Measurements from ENCODE around the gene STOML1. TPM values are rescaled to one million over a fixed set of nuclear protein-coding genes. Genes with fewer than 3 reads are reported as not detected.
A peak's percentile ranks its signal among the peaks of the same experiment; 100 is the strongest.

The STOML1 gene
- total RNA-seq, 1 donor from 2014 or later = 26.8 TPM

DNA sequence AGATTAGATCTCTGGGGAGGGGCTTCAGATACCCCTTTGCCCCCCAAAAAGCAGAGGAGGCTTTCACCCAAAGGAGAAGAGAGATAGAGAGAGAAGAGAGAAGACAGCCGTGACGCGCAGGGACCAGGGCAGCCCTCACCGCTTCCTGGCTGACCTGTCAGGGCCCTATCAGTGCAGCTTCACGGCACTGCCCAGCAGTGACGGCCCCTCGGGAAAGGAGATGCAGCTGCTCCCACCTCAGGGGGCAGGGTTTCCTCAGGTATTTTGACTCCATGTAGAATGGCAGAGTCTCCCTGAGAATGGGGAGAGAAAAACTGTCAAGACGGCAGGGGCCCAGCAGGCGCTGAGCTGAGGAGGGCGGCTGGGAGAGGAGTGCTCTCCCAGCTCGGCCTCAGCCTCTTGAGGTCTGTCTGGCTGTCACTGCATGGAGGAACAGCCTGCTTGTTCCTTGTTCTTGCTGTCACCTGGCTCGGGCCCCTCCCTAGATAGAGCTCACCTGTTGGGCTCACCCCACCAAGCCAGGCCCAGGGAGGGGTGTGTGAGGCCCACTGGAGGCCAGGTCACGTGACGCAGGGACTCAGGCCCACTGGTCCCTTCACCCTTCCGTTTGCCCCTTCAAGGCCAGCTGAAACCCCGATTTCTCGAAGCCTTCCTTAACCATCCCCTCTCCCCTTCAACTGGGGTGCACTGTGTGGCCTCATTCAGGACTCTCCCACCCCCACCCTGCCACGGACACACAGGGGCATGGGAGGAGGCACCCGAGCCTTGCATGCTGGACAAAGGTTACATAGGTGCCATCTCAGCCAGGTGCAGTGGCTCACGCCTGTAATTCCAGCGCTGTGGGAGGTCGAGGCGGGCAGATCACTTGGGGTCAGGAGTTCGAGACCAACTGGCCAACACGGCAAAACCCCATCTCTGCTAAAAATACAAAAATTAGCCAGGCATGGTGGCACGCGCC lies 37.6 kb downstream of the STOML1 start:
- DNase-seq = no peak
- intact Hi-C loops (cut with DNase I) = no loop called here

DNA sequence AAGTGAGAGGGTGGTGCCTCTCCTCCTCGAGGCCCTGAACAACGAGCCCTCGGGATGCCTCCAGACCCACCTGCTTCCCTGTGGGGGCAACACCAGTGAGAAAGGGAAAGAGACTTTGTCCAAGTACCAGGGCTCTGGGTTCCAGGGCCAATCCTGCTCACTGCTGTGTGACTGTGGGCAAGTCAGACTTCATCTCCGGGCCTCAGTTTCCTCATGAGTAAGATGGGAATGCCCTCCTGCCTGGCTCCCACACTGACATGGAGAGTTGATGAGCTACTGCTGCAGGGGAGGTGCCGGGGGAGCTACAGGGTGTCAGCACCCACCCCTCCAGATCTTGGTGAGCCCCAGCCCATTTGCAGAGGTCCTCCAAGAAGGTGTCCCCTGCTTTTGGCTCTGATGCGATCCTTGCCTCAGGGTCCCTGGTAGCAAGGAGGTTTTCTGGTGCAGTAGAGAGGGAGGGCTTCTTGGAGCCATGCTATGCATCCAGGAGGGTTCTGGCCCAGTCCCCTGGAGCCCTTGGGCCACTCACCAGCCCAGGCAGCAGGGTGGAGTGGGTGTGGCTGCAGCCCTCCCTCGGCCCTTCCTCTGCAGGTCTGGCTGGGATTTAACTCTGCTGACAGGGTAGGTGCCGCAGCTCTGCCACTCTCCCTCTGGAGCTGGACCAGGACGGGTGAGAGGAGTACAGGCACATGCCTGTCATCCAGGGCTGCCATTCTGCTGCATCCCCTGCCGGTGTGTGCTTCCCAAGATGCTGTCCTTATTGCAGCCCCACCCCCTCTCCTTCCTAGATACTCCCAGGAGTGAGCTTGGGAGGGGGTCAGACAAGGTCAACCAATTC lies 39.0 kb downstream of the STOML1 start:
- no peak for ATAC-seq (ENCODE audit: poor library complexity)
- DNase-seq = peak; percentile 18
- intact Hi-C loops (cut with DNase I) = no loop called here

More for the DNA sequence above, 37.6 kb downstream of the STOML1 start:
- ATAC-seq (ENCODE audit: poor library complexity) = no peak

DNA sequence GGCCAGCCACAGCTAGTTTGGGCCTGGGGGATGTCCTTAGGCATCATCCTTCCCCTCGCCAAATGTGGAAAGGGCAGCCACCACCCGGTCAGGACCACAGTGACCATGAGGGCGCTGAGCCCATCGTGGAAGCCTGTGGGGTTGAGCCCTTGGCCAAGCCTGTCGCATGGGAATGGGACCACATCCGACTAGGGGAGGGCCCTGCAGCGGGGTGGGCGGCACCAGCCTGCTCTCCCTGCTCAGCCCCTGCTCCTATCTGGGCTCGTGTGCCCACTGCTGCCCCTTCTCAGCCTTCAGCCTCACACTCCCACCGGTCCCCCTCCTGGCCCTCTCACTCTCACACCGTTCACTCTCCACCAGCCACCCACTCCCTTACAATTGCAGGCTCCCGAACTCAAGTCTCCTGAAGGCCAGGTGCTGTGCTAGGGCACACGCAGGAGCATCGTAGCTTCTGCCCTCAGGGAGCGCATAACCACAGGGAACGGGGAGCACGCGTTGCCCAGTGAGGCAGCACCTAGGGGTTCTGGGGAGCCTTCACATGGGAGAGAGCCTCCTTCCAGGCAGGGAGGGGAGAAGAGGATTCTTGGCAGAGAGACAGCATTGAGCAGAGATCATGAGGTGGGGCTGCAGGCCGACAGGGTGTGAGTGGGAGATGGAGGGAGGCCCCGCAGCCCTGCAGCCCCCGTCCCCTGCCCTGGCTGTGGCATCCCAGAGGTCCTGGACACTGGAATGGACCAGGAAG lies 39.8 kb downstream of the STOML1 start:
- ATAC-seq (ENCODE audit: poor library complexity) = no peak
- intact Hi-C loops (cut with DNase I) = no loop called here
- DNase-seq = peak; percentile 40

DNA sequence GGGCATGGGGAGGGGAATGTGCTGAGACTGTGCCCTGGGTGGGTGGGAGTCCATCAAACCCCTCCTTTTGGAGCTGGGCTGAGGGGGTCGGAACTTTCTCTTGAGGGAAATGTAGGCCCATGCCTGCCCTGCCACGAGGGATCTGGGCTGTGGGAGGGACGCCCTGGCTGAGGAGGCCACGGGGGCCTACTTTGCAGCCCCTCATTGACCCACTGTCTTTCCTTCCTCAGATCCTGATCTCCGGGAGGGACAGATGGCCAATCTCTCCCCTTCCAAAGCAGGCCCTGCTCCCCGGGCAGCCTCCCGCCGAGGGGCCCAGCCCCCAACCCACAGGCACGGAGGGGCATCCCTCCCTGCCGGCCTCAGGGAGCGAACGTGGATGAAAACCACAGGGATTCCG lies 40.5 kb downstream of the STOML1 start:
- ATAC-seq (ENCODE audit: poor library complexity) (peak; percentile 1), DNase-seq (peak; percentile 10)
- intact Hi-C loops (cut with DNase I) = no loop called here

DNA sequence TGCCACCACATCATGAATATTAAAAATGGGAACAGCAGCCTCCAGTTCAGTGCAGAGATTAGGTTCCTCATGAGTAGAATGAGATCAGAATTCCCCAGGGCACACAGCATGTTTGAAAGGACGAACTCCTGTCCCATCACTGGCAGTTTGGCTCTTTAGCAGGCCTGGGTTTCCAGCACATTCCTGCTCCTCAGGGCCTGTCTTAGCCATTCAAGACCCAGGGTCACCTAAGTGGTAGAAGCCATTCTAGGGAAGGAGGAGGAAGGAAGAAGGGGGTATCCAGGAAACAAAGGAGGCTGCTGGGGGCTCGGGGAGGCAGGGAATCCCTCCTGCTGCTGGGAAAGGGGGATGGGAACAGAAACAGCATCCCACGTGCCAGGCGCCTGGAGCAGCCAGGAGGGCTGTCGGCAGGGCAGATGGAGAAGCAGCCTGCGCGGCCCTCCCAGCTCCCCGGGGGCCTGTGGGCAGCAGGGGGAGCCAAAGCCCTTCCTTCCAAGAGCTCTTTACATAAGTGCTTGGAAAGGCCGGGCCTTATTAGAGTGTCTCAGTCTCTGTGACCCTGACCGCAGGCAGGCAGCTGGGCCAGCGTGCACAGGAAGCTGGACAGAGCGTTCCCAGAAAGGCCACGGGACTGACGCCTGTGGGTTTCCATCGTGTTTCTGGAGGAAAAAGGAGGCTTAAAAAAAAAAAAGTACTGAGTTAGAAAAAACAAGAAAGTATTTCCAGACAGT lies 41.1 kb downstream of the STOML1 start:
- DNase-seq (peak; percentile 96), ATAC-seq (ENCODE audit: poor library complexity) (peak; percentile 95)
- intact Hi-C loops (cut with DNase I) = no loop called here

DNA sequence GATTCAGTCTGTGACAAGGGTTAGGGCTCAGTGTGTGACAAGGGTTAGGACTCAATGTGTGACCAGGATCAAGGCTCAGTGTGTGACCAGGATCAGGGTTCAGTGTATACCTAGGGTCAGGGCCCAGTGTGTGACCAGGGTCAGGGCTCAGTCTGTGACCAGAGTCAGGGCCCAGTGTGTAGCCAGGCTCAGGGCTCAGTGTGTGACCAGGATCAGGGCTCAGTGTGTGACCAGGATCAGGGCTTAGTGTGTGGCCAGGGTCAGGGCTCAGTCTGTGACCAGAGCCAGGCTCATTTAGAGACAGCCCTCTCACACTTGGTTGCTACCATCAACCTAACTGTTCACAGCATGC lies 41.6 kb downstream of the STOML1 start:
- DNase-seq = peak; percentile 42
- peak; percentile 3 for ATAC-seq (ENCODE audit: poor library complexity)
- intact Hi-C loops (cut with DNase I) = no loop called here

DNA sequence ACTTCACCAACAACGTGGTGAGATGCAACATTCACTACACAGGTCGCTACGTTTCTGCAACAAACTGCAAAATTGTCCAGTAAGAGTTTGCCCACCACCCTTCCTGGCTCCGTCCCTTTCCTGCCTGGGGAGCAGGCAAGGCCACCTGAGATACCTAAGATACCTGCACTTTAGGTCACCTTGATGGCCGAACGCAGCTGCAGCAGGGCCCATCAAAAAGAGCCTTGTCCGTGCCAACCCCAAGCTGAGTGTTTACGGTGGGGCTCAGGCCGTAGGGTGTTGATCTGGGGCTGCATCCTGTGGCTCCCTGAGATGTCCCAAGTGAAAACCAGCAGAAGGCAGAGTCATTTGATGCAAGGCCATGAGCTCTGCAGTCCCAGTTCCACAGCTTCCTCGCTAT lies 42.6 kb downstream of the STOML1 start:
- no peak for ATAC-seq (ENCODE audit: poor library complexity)
- DNase-seq = peak; percentile 32
- intact Hi-C loops (cut with DNase I) = no loop called here

DNA sequence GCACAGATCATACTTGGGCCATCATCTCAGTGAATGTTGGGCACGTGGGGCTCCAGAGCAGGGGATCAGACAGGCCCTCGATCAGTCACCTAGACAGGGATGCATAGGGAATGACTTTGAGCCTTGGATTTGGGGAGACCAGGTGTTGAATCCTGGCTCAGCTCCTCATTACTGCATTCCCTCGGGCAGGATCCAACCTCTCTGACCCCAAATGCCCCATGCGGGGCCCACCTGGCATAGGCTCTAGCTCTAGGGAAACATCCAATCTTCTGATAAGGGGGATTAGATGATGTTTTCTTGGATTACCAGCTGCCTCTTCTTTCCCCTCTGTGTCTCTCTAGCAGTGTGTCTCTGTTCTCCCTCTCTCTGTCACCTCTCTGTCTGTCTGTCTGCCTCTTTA lies 43.1 kb downstream of the STOML1 start:
- ATAC-seq (ENCODE audit: poor library complexity) = no peak
- DNase-seq = peak; percentile 22
- intact Hi-C loops (cut with DNase I) = no loop called here

DNA sequence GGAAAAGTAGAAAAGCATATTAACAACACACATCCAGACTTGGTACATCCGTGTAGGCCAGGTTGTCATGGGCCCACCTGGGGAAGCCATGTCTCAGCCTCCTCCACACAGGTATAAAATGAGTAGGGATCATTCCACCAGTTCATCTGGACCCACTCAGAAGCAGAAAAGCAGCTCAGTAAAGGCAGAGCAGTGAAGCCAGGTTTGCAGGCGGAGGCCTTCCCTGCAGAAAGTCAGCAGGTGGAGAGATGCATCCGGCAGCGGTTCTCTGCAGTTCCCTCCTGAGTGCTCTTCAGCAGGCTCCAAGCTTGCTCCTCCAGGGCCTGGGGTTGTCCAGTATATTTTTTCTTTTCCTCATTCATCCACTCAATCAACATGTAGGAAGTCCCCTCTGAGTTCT lies 43.7 kb downstream of the STOML1 start:
- intact Hi-C loops (cut with DNase I) = no loop called here
- DNase-seq (no peak), ATAC-seq (ENCODE audit: poor library complexity) (no peak)

DNA sequence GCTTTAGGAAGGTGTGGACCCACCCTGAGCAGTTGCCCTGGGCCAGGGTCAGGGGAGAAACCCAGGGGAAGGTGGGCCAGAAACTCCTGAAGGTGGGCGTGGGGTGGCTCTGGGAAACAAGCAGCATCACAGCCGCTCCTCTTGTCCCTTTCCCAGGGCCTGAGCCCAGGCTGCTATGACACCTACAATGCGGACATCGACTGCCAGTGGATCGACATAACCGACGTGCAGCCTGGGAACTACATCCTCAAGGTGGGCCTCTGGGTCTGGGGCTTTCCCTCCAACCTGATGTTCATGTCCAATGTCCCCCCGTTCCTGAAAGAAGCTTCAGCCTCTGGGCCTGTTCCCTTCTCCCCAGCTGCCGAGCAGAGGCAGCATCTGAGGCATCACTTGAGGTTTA lies 44.4 kb downstream of the STOML1 start:
- DNase-seq (peak; percentile 35), ATAC-seq (ENCODE audit: poor library complexity) (no peak)
- intact Hi-C loops (cut with DNase I) = no loop called here

DNA sequence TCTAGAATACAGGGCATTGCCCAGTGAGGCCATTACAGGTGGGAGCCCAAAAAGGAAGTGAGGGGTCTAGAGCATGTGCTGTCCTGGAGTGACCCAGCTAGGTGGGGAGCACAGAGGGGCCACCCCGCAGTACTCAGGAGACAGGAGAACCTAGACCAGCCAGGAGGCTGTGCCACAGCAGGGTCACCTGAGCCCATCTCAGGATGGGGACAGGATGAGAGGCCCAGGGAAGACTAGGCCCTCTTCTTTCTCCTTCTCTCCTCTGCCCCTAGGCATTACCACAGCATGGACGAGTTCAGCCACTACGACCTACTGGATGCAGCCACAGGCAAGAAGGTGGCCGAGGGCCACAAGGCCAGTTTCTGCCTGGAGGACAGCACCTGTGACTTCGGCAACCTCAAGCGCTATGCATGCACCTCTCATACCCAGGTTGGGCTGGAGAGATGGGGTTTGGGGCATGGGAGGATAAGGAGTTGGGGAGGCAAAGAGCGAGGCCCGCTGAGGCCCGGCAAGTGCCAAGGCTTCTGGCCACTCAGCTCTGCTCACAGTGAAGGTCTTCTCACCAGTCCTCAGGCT lies 45.2 kb downstream of the STOML1 start:
- ATAC-seq (ENCODE audit: poor library complexity) = no peak
- intact Hi-C loops (cut with DNase I) = no loop called here
- DNase-seq = peak; percentile 31

DNA sequence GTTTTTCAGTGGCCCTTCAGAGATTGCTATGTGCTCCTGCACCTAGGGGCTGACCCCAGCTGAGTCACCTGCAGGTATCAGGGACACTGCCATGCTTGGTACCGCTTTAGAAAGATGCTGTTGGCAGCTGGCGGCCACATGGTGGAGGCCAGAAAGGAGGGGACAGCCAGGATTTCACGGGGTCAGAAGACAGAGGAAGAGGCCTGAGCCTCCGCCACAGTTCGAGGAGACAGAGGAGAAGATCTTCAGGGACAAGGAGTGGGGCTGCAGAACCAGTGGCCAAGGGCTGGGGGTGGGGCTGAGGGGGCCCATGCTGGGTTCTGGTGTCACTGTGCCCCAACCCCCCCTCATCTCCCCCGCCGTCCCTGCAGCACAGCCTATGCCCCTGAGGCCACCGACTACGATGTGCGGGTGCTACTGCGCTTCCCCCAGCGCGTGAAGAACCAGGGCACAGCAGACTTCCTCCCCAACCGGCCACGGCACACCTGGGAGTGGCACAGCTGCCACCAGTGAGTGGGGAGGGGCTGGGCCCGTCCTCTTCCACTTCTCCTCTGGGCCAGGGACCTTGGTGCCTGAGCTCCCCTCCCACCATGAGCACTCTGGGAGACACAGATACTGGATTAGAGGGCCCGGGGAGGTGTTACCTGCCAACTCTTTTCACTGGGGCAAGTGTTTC lies 45.9 kb downstream of the STOML1 start:
- DNase-seq = peak; percentile 23
- ATAC-seq (ENCODE audit: poor library complexity) = no peak
- intact Hi-C loops (cut with DNase I) = no loop called here

DNA sequence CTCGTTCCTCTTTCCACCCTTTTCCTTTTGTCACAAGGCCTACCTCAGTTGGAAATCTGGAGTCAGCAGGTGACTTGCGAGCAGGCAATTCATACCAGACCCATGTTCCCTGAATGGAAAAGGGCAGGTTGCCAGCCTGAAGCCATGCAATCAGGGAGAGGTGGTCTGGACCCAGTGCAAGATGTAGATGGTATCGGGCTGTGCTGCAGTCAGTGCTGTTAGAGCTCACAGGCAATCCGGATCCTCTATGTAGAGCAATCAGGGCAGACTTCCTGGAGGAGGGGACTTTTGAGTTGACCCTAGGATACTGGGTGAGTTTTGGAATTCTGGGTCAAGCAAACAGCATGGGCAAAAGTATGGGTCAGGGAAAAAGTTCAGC lies 47.0 kb downstream of the STOML1 start:
- DNase-seq = no peak
- no peak for ATAC-seq (ENCODE audit: poor library complexity)
- intact Hi-C loops (cut with DNase I) = no loop called here

DNA sequence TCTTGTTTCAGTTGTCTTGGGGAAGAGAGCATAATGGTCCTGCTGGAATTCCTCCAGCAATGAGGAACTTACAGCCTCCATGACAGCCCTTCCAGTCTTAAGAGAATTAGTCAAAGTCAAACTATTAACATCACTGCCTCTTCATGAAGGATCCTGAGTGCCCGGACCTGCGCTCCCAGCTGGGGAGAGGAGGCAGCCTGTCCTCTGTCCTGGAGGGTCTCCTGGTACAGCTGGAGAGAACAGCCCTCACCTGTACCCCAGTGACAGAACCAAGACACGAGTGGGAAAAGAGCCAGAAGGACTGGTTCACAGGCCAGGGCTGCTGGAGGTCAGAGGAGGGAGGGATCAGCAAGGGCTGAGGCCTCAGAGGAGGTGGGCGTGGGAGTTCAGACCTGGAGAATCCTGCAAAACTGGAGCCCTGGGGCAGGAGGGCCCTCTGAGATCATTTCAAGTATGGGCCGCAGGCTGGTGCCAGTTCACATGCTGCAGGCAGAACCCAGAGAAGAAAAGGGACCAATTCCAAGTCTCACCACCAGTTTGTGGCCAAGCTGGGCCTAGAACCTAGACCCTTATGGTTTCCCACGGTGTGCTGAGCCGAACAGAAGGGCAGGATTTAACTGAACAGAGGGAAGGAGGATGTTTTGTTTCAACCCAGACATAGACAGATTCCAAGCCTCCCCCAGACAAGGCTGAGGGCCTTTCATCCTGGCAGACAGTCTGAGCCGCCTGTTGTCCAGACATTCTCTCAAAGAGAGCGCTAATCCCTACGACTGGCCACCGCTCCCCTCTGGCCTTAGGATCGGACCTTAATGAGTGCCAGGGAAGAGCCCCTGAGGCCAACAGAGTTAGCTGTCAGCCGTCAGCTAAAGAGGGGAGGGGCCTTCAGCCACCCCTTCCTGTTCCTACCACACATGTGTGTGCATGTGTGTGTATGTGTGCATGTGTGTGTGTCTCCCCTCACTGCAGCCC lies 47.6 kb downstream of the STOML1 start:
- intact Hi-C loops (cut with DNase I) = no loop called here
- peak; percentile 42 for DNase-seq
- ATAC-seq (ENCODE audit: poor library complexity) = peak; percentile 28

DNA sequence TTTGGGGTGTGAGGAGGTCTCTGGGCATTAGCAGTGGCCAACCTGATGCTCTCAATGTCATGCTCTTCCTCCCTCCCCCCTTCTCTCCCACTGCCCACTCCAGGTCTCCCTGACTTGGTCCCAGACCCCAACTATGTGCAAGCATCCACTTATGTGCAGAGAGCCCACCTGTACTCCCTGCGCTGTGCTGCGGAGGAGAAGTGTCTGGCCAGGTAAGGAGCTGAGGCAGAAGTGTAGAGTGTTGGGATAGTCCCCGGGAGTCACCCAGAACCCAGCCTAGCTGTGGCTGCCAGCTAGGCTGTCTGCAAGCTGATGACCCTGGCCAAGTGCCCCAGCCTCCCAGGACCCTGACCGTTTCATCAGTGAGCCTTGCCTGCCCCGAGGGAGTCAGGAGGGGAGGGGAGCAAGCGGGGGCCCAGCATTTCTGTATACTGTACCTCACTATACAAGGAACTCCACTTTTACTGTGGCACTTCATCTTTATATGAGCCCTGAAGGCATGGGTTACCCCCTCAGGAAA lies 49.3 kb downstream of the STOML1 start:
- no peak for ATAC-seq (ENCODE audit: poor library complexity)
- peak; percentile 27 for DNase-seq
- intact Hi-C loops (cut with DNase I) = no loop called here

DNA sequence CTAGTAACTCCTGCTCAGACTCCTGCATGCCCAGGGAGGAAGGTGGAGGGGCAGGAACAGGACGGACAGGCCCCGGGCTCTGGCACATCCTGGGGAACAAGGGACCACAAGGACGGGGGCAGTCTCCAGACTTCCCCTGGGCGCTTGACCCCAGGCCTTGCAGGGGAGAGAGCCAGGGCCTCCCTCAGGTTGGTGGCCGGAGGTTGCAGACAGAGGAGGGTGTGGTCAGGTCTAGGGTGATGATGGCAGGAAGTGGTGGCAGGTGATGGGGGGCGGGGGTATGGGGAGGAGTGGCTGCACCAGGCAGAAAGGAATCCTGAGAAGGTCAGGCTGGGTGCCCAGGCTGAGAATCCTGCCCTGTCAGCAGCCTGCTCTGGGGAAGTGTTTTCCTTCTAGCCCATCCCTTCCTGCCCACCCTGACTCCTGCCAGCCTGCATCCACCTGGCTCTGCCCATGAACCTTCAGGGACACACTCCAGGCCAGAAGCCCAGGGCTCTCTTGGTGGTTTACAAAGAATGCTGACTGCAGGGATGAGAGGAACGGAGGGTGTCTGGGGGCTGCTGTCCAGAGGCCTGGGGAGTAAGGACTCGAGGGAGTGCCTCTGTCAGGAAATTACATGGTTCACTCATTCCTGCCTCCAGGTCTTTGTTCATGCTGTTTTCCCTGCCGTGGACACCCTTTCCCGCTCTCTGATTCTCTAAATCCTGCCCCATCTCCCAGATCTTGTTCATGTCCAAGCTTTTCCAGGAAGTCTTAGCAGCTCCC lies 50.0 kb downstream of the STOML1 start:
- ATAC-seq (ENCODE audit: poor library complexity) (no peak), DNase-seq (peak; percentile 36)
- intact Hi-C loops (cut with DNase I) = no loop called here

Data from Right ventricle myocardium superior (tissue), 1 donor.